Activated naive CD4-positive, alpha-beta T cell treated with anti-CD3 and anti-CD28 coated beads, Interleukin-2, amount 50 U/mL, for 72 hours (primary cell): ENCODE measurements around the gene RIC1. TPM values are rescaled to one million over a fixed set of nuclear protein-coding genes. Genes with fewer than 3 reads are reported as not detected.
A peak's percentile ranks its signal among the peaks of the same experiment; 100 is the strongest.
"Not testable (repeated sequence)": the region's sequence is repeated elsewhere in the genome, so short reads cannot be mapped to it uniquely, and the experiment has no call there.

Source experiments
- ATAC-seq, 2 donors: fragments of 150-1000 bp; cut with Tn5 transposase; 2 replicates each; pipeline ENCODE4 v1.10.0; 2021; ENCODE audit warnings: mild to moderate bottlenecking in 2 of 2, moderate library complexity in 2 of 2
- DNase-seq, 2 donors: peaks; one replicate each; pipeline ENCODE4 v3.0.0; 2021 to 2022; ENCODE audit warnings: low spot score in 2 of 2
- H3K27ac Mint-ChIP-seq, 2 donors: one replicate each; pipeline ENCODE4 v1.8.0; 2022; ENCODE audit warnings: mild to moderate bottlenecking in 2 of 2, mixed read lengths in 2 of 2
- H3K36me3 Mint-ChIP-seq, 2 donors: one replicate each; pipeline ENCODE4 v1.8.0; 2022; ENCODE audit warnings: mixed read lengths in 2 of 2
- H3K9me3 Mint-ChIP-seq, 2 donors: one replicate each; pipeline ENCODE4 v1.8.0; 2022; ENCODE audit warnings: mixed read lengths in 2 of 2
- total RNA-seq, 2 donors: library from RNA; stranded (reverse); gene quantifications; one replicate each; pipeline ENCODE4 v1.2.3, GENCODE V29; 2022

RIC1 gene
- total RNA-seq, 2 donors from 2014 or later = 25.6 to 26.7 TPM

DNA sequence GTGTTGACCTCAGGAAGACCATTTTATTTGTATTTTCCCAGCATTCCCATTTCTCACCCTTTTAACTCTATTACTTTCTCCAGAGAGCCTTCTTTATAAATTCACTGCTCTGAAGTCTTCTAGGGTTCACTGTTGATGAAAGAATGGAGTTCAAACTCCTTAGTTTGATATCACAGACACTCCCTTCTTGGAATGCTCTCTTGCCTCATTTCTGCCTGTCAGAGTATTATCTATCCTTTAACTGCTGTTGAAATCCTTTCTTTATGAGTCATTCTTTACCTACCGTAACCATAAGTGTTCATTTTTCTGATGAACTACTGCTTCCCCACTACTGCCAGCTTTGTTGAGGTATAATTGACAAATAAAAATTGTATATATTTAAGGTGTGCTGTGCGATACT, 4.3 kb downstream of the RIC1 start:
- ATAC-seq = no peak
- Mint-ChIP-seq H3K27ac (no peak overlapping the region), H3K36me3 (peaks cover 35 to 44% of the 10 kb centered on the region in 2 donors), H3K9me3 (peaks cover 14 to 26% of the 10 kb centered on the region in 2 donors)
- DNase-seq = no peak

DNA sequence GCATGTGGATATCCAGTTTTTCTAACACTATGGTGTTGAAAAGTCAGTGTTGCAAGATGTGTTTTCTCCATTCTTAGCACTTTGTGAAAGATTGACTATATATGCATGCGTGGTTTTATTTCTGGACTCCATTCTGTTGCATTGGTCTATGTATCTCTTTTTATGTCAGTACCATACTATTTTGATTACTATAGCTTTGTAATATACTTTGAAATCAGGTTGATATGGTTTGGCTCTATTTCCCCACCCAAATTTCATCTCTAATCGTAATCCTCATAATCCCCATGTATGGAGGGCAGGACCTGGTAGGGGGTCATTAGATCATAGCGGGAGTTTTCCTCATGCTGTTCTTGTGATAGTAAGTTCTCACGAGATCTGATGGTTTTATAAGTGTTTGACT, 6.5 kb downstream of the RIC1 start:
- Mint-ChIP-seq H3K9me3 (peaks cover 24 to 48% of the 10 kb centered on the region in 2 donors), H3K36me3 (peaks cover 27 to 55% of the 10 kb centered on the region in 2 donors), H3K27ac (no peak overlapping the region)
- DNase-seq (no peak), ATAC-seq (no peak)

DNA sequence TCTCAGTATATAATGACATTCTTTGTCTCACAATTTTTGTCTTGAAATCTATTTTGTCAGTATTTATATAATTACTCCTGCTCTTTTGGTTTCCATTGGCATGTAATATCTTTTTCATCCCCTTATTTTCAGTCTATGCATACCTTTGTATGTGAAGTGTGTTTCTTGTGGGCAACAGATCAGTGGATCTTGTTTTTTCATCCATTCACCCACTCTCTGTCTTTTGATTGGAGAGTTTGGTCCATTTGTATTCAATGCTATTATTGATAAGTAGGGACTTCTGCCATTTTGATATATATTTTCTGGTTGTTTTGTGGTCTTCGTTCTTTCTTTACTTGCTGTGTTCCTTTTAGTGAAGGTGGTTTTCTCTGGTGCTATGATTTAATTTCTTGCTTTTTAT, 10.9 kb downstream of the RIC1 start:
- peaks cover 24 to 48% of the 10 kb centered on the region in 2 donors for H3K9me3 Mint-ChIP-seq
- H3K36me3 Mint-ChIP-seq = peaks cover 22 to 57% of the 10 kb centered on the region in 2 donors
- no peak overlapping the region for H3K27ac Mint-ChIP-seq
- no peak for DNase-seq
- no peak for ATAC-seq

DNA sequence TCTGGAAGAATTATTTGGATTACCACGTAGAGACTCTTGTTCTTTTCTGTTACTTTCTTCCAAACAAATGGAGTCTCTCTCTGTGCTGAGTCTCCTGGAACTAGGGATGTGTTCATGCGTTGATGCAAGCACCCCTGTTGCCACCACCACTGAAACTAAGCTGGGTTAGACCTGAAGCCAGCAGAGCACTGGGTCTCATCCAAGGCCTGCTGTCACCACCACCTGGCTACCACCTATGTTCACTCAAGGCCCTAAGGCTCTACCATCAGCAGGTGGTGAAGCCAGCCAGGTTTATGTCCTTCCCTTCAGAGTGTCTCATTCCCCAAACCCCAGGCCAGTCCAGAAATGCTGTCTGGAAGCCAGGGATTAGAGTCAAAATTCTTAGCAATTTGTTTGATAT, 13.3 kb downstream of the RIC1 start:
- no peak overlapping the region for H3K27ac Mint-ChIP-seq
- ATAC-seq (no peak), DNase-seq (no peak)
- peaks cover 18 to 63% of the 10 kb centered on the region in 2 donors for H3K36me3 Mint-ChIP-seq
- peaks cover 16 to 46% of the 10 kb centered on the region in 2 donors for H3K9me3 Mint-ChIP-seq

DNA sequence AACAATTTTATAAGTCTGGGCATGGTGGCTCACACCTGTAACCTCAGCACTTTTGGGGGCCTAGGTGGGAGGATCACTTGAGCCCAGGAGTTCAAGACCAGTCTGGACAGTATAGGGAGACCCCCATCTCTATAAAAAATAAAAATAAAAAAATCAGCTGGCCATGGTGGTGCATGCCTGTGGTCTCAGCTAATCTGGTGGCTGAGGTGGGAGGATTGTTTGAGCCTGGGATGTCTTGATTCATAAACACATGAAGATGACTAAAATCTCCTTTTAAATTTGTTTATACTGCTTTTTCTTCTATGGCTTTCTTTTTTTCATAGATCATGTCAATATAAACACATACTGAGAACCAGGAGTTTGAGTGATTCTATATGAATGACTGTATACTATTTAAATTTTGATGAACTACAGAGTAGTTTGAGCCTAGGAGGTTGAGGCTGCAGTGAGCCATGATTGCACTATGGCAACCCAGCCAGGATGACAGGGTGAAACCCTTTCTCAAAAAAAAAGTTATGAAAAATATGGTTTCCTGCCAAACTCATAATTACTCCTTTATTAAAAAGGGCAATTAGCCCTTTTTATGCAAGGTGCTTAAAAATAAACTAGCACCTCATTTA, 14.2 kb downstream of the RIC1 start:
- DNase-seq = no peak

DNA sequence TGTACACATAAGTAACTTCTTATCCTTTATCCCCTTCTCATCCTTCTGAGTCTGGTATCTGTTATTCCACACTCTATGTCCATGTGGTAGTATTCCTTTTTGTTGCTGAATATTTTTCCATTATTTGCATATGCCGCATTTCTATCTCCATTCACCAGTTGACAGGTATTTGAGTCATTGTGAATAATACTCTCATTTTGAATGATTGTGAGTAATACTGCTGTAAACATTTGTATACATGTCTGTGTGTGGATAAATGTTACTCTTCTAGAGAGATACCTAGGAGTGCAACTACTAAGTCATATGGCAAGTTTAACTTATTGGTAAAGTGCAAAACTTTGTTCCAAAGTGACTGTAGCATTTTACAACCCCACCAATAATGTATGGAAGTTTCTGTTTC, 15.6 kb downstream of the RIC1 start:
- peaks cover 17 to 35% of the 10 kb centered on the region in 2 donors for H3K9me3 Mint-ChIP-seq
- ATAC-seq (peak; percentile 73 to 94), DNase-seq (no peak)
- H3K36me3 Mint-ChIP-seq = peaks cover 24 to 59% of the 10 kb centered on the region in 2 donors
- peak overlapping the region in 1 of 2 donors; percentile 26 for H3K27ac Mint-ChIP-seq

More for the DNA sequence above, 14.2 kb downstream of the RIC1 start:
- Mint-ChIP-seq H3K27ac (peak overlapping the region in 1 of 2 donors; percentile 87), H3K36me3 (peaks cover 17 to 59% of the 10 kb centered on the region in 2 donors), H3K9me3 (peaks cover 15 to 44% of the 10 kb centered on the region in 2 donors)
- peak; percentile 59 to 86 for ATAC-seq

DNA sequence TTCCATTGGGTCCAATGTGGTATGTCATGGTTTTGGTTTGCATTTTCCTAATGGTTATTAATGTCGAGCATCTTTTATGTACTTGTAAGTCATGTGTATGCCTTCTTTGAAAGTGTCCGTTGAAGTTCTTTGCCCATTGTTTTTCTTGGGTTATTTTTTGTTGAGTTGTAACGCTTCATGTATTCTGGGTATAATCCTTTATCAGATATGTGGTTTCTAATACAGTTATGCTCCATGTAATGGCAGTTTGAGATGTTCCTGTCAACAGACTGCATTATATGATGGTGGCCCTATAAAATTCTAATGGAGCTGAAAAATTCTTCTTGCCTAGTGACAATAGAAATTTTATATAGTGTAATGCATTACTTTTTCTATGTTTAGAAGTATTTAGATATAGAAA, 17.2 kb downstream of the RIC1 start:
- no peak for DNase-seq
- H3K27ac Mint-ChIP-seq = no peak overlapping the region
- no peak for ATAC-seq
- peaks cover 21 to 32% of the 10 kb centered on the region in 2 donors for H3K9me3 Mint-ChIP-seq
- H3K36me3 Mint-ChIP-seq = peaks cover 33 to 53% of the 10 kb centered on the region in 2 donors

DNA sequence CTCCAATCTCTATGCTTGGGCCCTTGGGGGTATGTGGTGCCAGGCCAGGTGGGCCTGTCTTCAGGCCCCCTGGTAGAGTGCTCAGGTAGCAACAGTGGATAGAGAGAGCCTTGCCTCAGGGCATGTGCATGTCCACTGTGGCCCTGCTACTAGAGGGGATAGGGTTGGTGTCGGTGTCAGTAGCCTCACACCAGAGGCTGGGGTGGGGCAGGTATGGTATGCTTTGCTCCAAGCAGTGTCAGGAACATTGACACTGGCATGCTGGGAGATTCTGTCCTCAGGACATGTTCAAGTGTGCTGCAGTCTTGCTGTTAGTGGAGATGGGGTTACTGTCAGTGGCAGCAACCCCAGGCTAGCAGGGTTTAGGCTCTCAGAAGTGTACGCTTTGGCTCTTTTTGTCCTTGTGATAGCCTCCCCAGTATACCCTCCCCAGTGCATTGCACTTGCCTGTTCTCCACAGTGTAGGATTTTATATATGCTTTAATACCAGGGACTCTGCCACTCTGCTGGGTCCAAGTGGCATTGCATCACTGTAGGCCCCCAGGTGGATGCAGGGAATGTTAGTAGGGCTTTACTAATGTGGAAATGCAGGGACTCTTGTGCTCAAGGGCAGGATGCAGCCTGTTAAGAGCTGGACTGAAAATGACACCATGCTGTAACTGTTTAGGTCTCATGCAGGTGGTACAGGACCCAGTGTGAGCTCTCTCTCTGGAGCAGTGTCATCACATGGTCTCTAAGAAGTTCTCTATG, 21.6 kb downstream of the RIC1 start:
- DNase-seq (no peak), ATAC-seq (no peak)
- no peak overlapping the region for H3K27ac Mint-ChIP-seq
- H3K36me3 Mint-ChIP-seq = peaks cover 54 to 81% of the 10 kb centered on the region in 2 donors
- peaks cover 32 to 47% of the 10 kb centered on the region in 2 donors for H3K9me3 Mint-ChIP-seq

DNA sequence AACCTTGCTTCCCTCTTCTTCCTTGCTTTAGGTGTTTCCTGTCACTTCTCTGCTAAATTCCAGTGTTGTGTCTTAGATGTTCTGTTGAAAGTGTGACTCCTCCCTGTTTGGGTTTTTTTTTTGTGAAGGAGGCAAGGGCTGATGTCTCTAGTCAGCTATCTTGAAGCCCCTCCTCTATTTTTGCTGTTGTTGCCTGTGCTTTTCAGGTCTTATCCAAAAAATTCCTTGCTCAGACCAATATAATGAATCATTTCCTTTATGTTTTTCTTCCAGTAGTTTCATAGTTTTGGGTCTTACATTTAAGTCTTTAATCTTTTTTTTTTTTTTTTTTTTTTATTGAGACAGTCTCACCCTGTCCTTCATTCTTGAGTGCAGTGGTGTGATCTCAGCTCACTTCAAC, 22.3 kb downstream of the RIC1 start:
- DNase-seq (no peak), ATAC-seq (no peak)
- Mint-ChIP-seq H3K9me3 (peaks cover 32 to 44% of the 10 kb centered on the region in 2 donors), H3K36me3 (peaks cover 54 to 77% of the 10 kb centered on the region in 2 donors), H3K27ac (no peak overlapping the region)

DNA sequence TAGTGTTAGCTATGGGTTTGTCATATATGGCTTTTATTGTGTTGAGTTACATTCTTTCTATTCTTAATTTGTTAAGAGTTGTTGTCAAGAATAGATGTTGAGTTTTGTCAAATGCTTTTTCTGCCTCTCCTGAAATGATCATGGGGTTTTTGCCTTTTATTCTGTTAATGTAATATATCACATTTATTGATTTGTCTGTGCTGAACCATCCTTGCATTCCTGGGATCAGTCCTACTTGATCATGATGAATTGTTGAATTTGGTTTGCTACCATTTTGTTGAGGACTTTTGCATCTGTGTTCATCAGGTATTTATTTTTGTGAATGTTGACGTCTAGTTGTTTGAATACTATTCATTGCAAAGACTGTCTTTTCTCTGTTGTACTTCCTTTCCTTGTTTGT, 23.9 kb downstream of the RIC1 start:
- Mint-ChIP-seq H3K36me3 (peaks cover 41 to 64% of the 10 kb centered on the region in 2 donors), H3K27ac (peak overlapping the region in 1 of 2 donors; percentile 16), H3K9me3 (peaks cover 28 to 33% of the 10 kb centered on the region in 2 donors)
- no peak for DNase-seq
- no peak for ATAC-seq

DNA sequence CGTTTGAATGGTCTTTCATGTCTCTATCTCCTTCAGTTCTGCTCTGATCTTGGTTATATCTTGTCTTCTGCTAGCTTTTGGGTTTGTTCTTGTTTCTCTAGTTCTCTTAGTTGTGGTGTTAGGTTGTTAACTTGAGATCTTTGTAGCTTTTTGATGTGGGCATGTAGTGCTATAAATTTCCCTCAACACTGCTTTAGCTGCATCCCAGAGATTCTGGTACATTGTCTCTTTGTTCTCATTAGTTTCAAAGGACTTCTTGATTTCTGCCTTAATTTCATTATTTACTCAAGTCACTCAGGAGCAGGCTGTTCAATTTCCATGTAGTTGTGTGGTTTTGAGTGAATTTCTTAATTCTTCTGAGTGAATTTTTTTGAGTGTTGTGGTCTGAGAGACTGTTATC, 33.9 kb downstream of the RIC1 start:
- H3K9me3 Mint-ChIP-seq = peaks cover 24 to 38% of the 10 kb centered on the region in 2 donors
- H3K27ac Mint-ChIP-seq, DNase-seq, ATAC-seq: not testable (repeated sequence)
- H3K36me3 Mint-ChIP-seq = peaks cover 28 to 90% of the 10 kb centered on the region in 2 donors

DNA sequence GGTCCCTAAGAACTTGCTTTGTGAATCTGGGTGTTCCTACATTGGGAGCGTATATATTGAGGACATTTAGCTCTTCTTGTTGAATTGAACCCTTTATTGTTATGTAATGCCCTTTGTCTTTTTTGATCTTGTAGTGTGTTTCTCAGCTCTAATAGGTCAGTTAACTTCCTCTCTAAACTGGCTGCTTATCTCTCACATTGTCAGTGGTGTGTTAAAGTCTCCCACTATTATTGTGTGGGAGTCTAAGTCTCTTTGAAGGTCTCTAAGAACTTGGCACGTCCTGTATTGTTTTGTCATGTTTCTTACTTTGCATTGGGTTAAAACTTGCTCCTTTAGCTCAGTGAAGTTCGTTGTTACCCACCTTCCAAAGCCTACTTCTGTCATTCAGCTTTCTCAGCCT, 36.2 kb downstream of the RIC1 start:
- no peak for DNase-seq
- no peak for ATAC-seq
- no peak overlapping the region for H3K27ac Mint-ChIP-seq
- peaks cover 21 to 43% of the 10 kb centered on the region in 2 donors for H3K9me3 Mint-ChIP-seq
- H3K36me3 Mint-ChIP-seq = peaks cover 25 to 83% of the 10 kb centered on the region in 2 donors

DNA sequence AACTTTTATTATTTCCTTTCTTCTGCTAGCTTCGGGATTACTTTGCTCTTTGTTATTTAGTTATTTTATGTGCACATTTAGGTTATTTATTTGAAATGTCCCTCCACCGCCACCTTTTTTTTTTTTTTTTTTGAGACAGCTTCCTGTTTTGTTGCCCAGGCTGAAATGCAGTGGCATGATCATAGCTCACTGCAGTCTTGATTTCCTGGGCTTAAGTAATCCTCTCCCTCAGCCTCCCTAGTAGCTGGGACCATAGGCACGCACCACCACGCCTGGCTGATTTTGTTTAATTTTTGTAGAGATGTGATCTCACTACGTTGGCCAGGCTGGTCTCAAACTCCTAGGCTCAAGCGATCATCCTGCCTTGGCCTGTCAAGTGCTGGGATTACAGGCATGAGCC, 38.5 kb downstream of the RIC1 start:
- peaks cover 13 to 61% of the 10 kb centered on the region in 2 donors for H3K36me3 Mint-ChIP-seq
- ATAC-seq (no peak), DNase-seq (no peak)
- peaks cover 13 to 27% of the 10 kb centered on the region in 2 donors for H3K9me3 Mint-ChIP-seq
- H3K27ac Mint-ChIP-seq = no peak overlapping the region

DNA sequence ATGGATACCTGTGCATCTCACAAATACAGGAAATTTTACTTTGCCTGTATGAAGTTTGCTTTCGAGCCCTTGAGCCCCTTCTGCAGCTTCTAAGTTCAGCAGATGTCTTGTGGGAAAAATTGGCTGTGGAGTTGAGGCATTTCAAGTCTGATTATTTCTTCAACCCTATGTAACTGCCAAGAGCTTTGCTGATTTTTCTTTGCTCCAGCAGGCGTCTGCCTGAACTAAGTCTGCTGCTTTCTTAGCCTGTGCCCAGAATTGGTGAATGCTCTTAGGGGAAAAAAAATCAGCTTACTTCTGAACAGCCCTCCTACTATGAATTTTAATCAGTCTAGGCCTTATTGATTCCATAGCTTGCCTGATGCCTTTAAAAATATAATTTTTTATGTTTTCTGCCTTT, 41.2 kb downstream of the RIC1 start:
- DNase-seq = no peak
- Mint-ChIP-seq H3K9me3 (peaks cover 2 to 11% of the 10 kb centered on the region in 2 donors), H3K27ac (no peak overlapping the region), H3K36me3 (peaks cover 4 to 42% of the 10 kb centered on the region in 2 donors)
- no peak for ATAC-seq

DNA sequence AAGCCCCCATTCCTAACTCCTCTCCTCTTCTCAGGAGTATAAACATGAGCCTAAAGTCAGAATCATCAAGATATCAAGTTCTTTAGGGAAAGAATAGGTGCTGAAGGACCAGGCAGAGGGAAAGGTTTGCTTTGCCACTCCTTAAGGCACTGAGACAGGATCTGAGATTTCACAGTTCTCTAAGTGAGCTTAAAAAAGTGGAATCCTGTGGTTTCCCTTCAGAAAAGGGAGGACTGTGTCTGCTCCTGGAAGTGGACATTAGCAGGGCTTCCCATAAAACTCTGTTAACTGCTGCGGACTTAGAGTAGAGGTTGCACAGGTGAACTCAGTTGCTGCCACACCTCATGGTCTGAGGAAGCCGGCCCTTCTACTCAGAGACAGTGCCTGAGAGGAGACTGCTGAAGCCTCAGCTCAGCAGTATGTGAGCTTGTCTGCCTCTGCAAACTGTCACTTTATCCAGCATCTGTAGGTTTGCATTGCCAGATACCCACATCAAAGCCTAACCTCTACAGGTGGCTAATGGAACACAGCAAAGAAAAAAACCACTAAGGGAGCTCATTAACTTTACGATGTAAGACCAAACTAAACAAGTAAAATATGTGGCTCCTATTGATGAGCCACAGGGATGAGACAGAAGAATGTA, 42.9 kb downstream of the RIC1 start:
- Mint-ChIP-seq H3K27ac (peak overlapping the region in 1 of 2 donors; percentile 61), H3K9me3 (peaks cover 4 to 11% of the 10 kb centered on the region in 2 donors), H3K36me3 (peaks cover 6 to 28% of the 10 kb centered on the region in 2 donors)
- ATAC-seq (peak; percentile 51 to 61), DNase-seq (no peak)

DNA sequence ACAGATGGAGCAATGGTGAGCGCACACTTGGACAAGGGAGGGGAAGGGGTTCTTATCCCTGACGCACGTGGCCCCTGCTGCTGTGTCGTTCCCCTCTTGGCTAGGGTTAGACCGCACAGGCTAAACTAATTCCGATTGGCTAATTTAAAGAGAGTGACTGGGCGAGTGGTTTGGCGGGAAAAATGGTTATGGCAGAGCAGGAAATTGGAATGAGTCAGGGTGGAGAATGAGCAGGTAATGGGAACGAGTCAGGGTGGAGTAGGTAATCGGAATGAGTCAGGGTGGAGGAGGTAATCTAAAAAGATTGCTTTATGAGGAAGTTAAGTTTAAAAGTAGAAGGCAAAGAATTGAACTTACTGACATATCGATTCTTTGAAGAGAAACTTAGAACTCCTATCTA, 46.1 kb downstream of the RIC1 start:
- not testable (repeated sequence) for ATAC-seq, H3K9me3 Mint-ChIP-seq, H3K27ac Mint-ChIP-seq, DNase-seq
- H3K36me3 Mint-ChIP-seq = peaks cover 6 to 16% of the 10 kb centered on the region in 2 donors

DNA sequence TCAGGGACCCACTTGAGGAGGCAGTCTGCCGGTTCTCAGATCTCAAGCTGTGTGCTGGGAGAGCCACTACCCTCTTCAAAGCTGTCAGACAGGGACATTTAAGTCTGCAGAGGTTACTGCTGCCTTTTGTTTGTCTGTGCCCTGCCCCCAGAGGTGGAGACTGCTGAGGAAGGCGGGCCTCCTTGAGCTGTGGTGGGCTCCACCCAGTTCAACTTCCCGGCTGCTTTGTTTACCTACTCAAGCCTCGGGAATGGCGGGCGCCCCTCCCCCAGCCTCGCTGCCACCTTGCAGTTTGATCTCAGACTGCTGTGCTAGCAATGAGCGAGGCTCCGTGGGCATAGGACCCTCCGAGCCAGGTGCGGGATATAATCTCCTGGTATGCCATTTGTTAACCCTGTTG, 54.7 kb downstream of the RIC1 start:
- not testable (repeated sequence) for ATAC-seq, H3K27ac Mint-ChIP-seq, DNase-seq
- Mint-ChIP-seq H3K36me3 (peaks cover 33 to 68% of the 10 kb centered on the region in 2 donors), H3K9me3 (peaks cover 7 to 27% of the 10 kb centered on the region in 2 donors)
